Fibroblast of skin of right biceps (primary cell): ENCODE results near the gene LAMP1.
A peak's percentile ranks its signal among the peaks of the same experiment; 100 is the strongest.
"Not testable (repeated sequence)": the region's sequence is repeated elsewhere in the genome, so short reads cannot be mapped to it uniquely, and the experiment has no call there.

ENCODE experiments used
- DNase-seq: peaks from one replicate; pipeline ENCODE4 v3.0.0-alpha.2; 2013

LAMP1 gene

GRCh38 chr13:113298043-113298945 lies 1.3 kb downstream of the LAMP1 start:
- no peak for DNase-seq

DNA sequence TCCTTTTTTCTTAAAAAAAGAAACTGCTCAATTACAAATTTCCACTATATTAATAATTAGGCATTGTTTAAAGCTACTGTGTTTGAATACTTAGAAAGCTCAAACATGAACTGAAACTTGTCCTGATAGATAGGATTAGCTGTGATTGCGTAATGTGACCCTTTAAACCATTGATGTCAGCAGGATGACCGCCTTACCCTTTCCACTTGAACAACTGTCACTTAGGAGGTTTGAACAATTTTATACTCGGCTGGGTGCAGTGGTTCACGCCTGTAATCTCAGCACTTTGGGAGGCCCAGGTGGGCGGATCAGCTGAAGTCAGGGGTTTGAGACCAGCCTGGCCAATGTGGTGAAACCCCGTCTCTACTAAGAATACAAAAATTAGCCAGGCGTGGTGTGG lies 2.9 kb downstream of the LAMP1 start:
- DNase-seq, result no peak

DNA sequence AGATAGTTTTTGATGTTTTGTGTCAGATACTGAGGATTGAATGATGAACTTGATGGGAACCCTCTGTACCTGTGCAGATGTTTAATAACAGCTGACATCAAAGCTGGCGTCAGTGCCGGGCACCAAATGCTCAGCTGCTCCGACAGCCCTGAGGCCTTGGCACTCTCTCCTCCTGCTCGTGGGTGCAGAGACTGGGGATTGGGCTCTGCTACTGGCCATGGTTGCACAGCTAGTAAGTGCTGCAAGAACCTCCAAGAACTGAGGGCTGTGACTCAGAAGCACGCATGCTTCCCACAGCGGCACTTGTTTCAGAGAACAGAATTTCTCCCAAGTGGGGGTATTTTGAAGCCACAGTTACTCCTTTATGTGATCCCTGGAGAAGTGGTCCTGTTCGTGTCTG lies 5.9 kb downstream of the LAMP1 start:
- DNase-seq, result no peak

GRCh38 chr13:113304121-113304520 lies 7.1 kb downstream of the LAMP1 start:
- DNase-seq, result no peak

DNA sequence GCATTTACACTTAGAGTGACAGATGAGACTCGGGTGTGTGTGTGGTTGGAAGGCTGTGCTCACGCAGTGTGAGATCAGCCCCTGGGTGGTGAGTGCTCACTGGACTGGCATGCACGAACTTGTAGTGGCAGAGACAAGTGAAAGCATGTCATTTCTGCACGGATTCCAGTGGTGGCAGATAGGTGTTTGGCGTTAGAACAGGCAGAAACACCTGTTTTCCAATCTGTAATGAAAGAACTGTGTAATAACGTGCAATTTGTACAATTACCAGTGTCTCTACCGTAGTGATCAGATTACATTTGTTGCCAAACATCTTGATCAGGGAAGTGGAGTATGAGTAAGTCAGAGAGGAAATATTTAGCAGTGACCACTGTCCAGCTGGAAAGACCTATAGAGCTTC lies 8.2 kb downstream of the LAMP1 start:
- DNase-seq, result no peak

GRCh38 chr13:113307491-113307890 lies 10.5 kb downstream of the LAMP1 start:
- DNase-seq, result peak; percentile 18

- DNase-seq, result no peak
These were observed 12.4 kb downstream of the LAMP1 start for GRCh38 chr13:113309473-113309872.

DNA sequence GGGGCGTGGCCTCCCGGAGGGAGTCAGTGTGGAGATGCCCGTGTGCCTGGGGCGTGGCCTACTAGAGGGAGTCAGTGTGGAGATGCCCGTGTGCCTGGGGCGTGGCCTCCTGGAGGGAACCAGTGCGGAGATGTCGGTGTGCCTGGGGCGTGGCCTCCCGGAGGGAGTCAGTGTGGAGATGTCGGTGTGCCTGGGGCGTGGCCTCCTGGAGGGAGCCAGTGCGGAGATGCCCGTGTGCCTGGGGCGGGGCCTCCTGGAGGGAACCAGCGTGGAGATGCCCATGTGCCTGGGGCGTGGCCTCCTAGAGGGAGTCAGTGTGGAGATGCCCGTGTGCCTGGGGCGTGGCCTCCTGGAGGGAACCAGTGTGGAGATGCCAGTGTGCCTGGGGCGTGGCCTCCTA lies 17.1 kb downstream of the LAMP1 start:
- DNase-seq, result not testable (repeated sequence)

DNA sequence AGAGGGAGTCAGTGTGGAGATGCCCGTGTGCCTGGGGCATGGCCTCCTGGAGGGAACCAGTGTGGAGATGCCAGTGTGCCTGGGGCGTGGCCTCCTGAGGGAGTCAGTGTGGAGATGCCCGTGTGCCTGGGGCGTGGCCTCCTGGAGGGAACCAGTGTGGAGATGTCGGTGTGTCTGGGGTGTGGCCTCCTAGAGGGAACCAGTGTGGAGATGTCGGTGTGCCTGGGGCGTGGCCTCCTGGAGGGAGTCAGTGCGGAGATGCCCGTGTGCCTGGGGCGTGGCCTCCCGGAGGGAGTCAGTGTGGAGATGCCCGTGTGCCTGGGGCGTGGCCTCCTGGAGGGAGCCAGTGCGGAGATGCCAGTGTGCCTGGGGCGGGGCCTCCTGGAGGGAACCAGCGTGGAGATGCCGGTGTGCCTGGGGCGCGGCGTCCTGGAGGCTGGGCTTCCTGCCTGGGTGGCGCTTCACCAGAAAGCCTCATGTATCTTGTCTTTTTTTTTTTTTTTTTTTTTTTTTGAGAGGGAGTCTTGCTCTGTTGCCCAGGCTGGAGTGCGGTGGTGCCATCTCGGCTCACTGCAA lies 17.9 kb downstream of the LAMP1 start:
- DNase-seq, result not testable (repeated sequence)

DNA sequence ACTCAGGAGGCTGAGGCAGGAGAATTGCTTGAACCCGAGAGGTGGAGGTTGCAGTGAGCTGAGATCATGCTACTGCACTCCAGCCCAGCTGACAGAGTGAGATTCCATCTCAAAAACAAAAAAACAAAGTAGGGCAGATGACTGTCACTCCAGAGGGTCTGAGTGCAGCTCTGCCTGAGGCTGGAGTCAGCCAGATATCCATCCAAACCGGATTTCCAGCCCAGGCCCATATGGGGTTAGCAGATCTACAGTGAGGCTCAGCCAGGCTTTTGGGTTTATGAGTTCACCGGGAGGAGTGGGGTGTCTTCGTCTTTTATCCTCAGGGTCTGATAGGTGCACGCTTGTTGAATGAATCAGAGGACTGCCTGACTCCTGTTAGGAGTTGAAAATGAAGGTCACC lies 19.0 kb downstream of the LAMP1 start:
- DNase-seq, result no peak

DNA sequence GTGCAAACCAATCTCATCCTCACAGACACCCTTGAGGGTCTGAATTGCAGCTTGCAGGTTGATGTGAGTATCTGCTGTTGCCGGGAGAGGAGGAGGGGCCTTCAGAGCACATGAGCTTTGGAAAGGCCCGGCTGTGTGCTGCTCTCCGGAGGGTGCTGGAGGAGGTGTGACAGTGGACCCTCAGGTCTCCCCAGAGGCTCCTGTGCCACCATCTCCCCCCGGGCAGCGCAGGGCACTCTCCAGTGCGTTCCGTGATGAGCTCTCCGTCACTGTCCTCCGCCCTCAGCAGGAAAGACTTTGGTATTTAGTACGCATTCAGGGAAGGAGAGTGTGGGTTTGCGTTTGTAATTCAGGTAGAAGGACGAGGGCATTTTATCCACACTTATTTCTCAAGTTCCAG lies 20.0 kb downstream of the LAMP1 start:
- DNase-seq, result no peak

GRCh38 chr13:113318956-113319355 lies 21.9 kb downstream of the LAMP1 start:
- no peak for DNase-seq

DNA sequence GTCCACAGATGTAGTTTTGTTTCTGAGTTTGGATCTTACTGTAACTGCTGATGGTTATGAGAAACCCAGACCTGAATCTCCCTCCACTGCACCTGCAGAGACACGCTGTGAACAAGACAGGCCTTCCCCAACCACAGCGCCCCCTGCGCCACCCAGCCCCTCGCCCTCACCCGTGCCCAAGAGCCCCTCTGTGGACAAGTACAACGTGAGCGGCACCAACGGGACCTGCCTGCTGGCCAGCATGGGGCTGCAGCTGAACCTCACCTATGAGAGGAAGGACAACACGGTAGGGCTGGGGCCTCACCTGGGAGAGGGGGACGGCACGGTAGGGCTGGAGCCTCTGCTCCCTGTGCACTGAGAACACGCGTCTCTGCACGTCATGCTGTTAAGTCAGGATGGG lies 22.3 kb downstream of the LAMP1 start:
- DNase-seq, result no peak

- no peak for DNase-seq
These were observed 23.3 kb downstream of the LAMP1 start for GRCh38 chr13:113320226-113320875.

GRCh38 chr13:113321546-113321945 lies 24.5 kb downstream of the LAMP1 start:
- DNase-seq, result no peak

DNA sequence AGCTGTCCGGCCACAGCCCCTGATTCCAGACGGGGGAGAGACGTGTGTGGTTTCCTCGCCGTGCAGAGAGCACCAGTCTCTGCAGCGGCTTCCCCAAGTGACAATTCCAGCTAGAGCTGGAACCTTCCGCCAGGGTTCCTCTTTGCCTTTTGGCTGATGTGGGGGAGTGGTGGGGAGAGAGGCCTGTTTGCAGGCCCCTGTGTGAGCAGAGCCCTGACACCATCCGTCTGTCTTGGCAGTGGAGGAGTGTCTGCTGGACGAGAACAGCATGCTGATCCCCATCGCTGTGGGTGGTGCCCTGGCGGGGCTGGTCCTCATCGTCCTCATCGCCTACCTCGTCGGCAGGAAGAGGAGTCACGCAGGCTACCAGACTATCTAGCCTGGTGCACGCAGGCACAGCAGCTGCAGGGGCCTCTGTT lies 25.0 kb downstream of the LAMP1 start:
- no peak for DNase-seq

- DNase-seq, result no peak
These were observed 26.0 kb downstream of the LAMP1 start for GRCh38 chr13:113322890-113323651.

DNA sequence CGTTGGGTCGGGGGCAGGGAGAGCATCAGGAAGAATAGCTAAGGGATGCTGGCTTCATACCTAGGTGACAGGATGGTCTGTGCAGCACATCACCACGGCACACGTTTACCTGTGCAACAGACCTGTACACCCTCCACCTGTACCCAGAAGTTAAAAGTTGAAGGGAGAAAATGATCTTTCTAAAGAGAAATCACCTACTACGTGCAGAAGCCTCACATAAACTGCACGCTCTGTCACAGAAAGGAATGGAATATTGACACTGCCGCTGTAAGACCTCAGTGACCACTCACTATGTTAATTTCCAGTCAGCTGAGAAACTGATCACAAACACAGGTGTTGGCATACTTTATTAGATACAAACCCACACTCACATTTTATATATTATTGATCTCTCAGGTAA lies 26.8 kb downstream of the LAMP1 start:
- DNase-seq, result no peak

GRCh38 chr13:113324398-113324797 lies 27.4 kb downstream of the LAMP1 start:
- DNase-seq, result no peak

GRCh38 chr13:113325779-113326178 lies 28.7 kb downstream of the LAMP1 start:
- DNase-seq, result no peak

DNA sequence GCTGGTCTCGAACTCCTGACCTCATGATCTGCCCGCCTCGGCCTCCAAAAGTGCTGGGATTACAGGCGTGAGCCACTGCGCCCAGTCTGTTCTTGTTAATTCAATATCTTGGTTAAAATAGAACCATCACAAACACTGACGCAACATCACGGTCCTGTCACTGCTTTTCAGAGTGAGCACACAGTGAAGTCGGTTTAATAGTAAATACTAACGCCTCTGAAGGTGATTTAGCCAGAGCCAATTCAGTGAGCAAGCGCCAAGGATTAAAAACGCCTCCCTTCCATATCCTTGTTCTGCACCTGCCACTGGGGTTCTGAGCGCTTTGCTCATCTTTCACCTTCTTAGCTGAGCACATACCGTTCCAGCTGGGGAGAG lies 30.3 kb downstream of the LAMP1 start:
- no peak for DNase-seq

DNA sequence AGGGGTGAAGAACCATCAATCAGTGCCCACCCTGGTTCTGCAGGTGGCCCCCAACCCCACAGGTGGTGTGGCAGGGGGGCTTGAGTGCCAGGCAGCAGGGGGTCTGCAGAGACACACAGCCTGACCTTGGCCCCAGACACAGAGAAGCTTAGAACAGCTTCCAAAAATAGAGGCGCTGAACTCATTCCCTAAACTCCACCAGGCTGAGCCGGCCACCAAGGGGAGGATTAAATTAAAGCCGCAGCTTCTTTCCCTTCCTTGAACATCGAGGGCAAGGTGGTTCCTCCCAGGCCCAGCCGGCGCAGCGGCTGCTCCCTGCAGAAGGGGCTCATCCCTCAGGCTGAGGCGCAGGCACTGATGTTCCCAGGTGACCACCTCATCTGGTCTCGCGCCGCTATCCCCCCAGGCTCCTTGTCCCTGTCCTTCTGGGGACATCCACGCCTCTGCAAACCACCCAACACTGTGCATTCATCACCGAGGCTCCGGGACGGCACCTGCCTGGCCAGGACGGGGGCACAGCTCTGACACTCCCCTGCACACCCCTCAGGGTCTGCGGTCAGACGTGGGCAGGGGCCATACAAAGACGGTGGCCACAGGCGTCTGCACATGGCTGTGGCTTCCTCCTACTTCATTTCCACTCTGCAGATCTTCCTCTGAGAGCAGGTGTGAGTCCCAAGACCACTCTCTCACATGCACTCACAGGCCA lies 30.9 kb downstream of the LAMP1 start:
- no peak for DNase-seq

- no peak for DNase-seq
These were observed 31.8 kb downstream of the LAMP1 start for GRCh38 chr13:113328851-113329250.
